DND-41 (cell line): Measurements from ENCODE around the gene MT4.

Source experiments
- EZH2 ChIP-seq: IDR thresholded peaks from 3 replicates; pipeline ENCODE4 v1.6.1; 2012; ENCODE audit warnings: borderline replicate concordance, low read depth, mild to moderate bottlenecking, moderate library complexity, low read length, inconsistent platforms; ENCODE audit not compliant: severe bottlenecking
- TF ChIP-seq, protein P1 (sequence below): IDR thresholded peaks from 2 replicates; pipeline ENCODE4 v1.5.1; 2012; ENCODE audit warnings: borderline replicate concordance, low read length, moderate library complexity, mild to moderate bottlenecking; ENCODE audit not compliant: poor library complexity, severe bottlenecking; ENCODE audit errors: extremely low read depth

GRCh38 chr16:56609463-56609921 is 44.6 kb downstream of the MT4 start:
- TF ChIP-seq, protein P1, sequence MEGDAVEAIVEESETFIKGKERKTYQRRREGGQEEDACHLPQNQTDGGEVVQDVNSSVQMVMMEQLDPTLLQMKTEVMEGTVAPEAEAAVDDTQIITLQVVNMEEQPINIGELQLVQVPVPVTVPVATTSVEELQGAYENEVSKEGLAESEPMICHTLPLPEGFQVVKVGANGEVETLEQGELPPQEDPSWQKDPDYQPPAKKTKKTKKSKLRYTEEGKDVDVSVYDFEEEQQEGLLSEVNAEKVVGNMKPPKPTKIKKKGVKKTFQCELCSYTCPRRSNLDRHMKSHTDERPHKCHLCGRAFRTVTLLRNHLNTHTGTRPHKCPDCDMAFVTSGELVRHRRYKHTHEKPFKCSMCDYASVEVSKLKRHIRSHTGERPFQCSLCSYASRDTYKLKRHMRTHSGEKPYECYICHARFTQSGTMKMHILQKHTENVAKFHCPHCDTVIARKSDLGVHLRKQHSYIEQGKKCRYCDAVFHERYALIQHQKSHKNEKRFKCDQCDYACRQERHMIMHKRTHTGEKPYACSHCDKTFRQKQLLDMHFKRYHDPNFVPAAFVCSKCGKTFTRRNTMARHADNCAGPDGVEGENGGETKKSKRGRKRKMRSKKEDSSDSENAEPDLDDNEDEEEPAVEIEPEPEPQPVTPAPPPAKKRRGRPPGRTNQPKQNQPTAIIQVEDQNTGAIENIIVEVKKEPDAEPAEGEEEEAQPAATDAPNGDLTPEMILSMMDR = no peak
- no peak for TF ChIP-seq EZH2
